Measurements from ENCODE around the gene PAX8. TPM values are rescaled to one million over a fixed set of nuclear protein-coding genes. Genes with fewer than 3 reads are reported as not detected.

Gene PAX8
- total and polyA plus RNA-seq, 2 experiments from 2014 or later: 0.21 to 0.32 TPM

DNA sequence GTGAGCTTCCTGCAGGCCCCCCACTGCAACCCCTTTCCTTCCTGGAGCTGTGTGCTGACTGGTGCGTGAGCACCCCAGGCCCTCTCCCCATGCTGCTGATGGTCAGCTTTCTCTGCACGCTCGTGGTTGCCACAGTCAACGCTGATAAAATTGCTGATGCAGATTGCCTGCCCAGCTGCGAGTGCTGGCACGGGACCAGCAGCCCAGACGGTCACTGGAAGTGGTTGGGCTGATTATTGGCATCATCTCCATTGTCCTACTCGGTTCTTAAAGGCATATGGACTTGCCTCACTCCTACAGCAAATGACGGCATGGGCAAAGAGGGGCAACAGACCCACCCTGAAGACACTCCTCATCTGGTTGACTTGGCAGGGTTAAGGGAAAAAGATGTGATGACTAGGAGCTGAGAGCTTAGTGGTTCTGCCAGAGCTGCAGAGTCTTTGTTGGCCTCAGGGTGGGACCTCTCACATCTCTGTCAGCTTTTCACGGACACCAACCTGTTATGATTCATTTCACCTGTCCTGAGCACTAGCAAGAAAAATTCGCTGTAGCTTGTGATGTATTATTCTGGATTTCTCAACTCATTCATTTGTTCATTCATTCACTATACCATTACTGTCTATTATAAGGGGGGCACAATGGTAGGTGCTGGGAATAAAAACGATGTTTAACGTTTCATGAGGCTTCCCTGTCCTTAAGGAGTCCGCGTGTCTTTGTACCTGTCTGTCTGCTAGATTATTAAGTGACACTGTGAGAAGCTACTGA, 38.4 kb downstream of the PAX8 start:
- Mint-ChIP-seq H3K4me3 (no peak overlapping the region), H3K4me1 (peaks cover 7% of the 10 kb centered on the region; the same call in 2 of the 3 replicates), H3K36me3 (ENCODE audit: low read depth) (no peaks in the 10 kb centered on the region), H3K27ac (peak overlapping the region; percentile 37; the same call in 1 of the 2 replicates), H3K27me3 (ENCODE audit: insufficient read depth, low read depth, poor library complexity) (peaks cover 4% of the 10 kb centered on the region), H3K9me3 (no peaks in the 10 kb centered on the region; the same call in 2 of the 3 replicates)
- H2AFZ ChIP-seq: no peak overlapping the region
- no peaks in the 10 kb centered on the region for H3F3A ChIP-seq (replicated peaks; ENCODE audit: low read depth)
- H3K4me1 ChIP-seq (ENCODE audit: insufficient read depth): no peaks in the 10 kb centered on the region
- H3K4me3 ChIP-seq: no peak overlapping the region
- no peaks in the 10 kb centered on the region for H3K9me2 ChIP-seq (ENCODE audit: insufficient read depth)
- DNase-seq (ENCODE audit: low spot score): no peak
- no peaks in the 10 kb centered on the region for H4K20me1 ChIP-seq (replicated peaks; ENCODE audit: insufficient read depth)
- H3K36me3 ChIP-seq (ENCODE audit: insufficient read depth): no peaks in the 10 kb centered on the region
- H3K4me2 ChIP-seq: no peak overlapping the region
- H3K79me2 ChIP-seq (replicated peaks; ENCODE audit: insufficient read depth): 0 out of 2 replicates have a peak, but pooled peaks cover 9% of the 10 kb centered on the region
- H3K27ac ChIP-seq (ENCODE audit: low read depth): no peak overlapping the region
- no peak for TF ChIP-seq ZNF331 (CRISPR knock-in tag; IDR thresholded peaks at IDR 0.05; ENCODE audit: low read depth)
- TF ChIP-seq, protein P1, sequence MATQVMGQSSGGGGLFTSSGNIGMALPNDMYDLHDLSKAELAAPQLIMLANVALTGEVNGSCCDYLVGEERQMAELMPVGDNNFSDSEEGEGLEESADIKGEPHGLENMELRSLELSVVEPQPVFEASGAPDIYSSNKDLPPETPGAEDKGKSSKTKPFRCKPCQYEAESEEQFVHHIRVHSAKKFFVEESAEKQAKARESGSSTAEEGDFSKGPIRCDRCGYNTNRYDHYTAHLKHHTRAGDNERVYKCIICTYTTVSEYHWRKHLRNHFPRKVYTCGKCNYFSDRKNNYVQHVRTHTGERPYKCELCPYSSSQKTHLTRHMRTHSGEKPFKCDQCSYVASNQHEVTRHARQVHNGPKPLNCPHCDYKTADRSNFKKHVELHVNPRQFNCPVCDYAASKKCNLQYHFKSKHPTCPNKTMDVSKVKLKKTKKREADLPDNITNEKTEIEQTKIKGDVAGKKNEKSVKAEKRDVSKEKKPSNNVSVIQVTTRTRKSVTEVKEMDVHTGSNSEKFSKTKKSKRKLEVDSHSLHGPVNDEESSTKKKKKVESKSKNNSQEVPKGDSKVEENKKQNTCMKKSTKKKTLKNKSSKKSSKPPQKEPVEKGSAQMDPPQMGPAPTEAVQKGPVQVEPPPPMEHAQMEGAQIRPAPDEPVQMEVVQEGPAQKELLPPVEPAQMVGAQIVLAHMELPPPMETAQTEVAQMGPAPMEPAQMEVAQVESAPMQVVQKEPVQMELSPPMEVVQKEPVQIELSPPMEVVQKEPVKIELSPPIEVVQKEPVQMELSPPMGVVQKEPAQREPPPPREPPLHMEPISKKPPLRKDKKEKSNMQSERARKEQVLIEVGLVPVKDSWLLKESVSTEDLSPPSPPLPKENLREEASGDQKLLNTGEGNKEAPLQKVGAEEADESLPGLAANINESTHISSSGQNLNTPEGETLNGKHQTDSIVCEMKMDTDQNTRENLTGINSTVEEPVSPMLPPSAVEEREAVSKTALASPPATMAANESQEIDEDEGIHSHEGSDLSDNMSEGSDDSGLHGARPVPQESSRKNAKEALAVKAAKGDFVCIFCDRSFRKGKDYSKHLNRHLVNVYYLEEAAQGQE (IDR thresholded peaks at IDR 0.05; ENCODE audit: unreplicated experiment): no peak
- peak; percentile 6; the same call in 1 of the 2 replicates for TF ChIP-seq POLR2AphosphoS5 (IDR thresholded peaks at IDR 0.05; ENCODE audit: low read depth)
- TF ChIP-seq JUNB (IDR thresholded peaks at IDR 0.05; ENCODE audit: unreplicated experiment): no peak
- no peak for TF ChIP-seq CREB1 (CRISPR knock-in tag; IDR thresholded peaks at IDR 0.05; ENCODE audit: low read depth)
- ATAC-seq: no peak
- no peaks in the 10 kb centered on the region for H3K27me3 ChIP-seq (ENCODE audit: insufficient read depth)

DNA sequence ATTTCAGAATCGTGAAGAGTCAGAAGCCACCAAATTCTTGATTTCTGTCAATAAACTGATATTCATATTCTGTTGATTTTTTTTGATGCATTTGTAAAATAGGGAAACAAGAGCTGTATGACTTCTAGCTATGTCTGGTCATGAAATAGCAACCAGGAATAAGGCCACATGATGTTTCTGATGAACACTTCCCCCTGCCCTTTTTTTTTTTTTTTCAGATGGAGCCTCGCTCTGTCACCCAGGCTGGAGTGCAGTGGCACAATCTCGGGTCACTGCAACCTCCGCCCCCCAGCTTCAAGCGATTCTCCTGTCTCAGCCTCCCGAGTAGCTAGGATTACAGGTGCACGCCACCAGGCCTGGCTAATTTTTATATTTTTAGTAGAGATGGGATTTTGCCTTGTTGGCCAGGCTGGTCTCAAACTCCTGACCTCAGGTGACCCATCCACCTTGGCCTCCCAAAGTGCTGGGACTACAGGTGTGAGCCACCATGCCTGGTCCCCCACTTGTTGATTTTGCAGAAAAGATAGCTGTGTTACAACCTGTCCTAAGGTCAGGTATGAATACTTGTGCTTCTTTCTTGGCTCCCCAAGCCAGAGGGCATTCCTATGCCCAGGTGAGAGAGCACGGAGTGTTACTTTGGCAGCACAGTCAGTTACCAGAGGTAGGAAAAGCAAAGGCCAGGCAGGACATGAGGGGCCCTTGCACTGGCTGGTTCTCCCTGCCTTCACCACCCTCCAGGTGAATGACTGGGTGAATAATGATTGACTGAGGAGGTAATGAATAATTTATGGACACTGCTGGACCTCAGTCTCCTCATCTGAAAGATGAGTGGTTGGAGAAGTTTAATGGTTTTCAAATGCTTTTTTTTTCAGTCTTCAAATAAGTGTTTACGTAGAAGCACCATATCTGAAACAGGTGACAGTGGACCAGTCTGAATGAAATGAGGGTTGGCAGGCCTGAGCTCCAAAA, 39.6 kb downstream of the PAX8 start:
- Histone ChIP-seq H3K36me3 (ENCODE audit: insufficient read depth) (no peaks in the 10 kb centered on the region), H3K4me1 (ENCODE audit: insufficient read depth) (no peaks in the 10 kb centered on the region), H3F3A (replicated peaks; ENCODE audit: low read depth) (no peaks in the 10 kb centered on the region), H3K9me2 (ENCODE audit: insufficient read depth) (no peaks in the 10 kb centered on the region), H2AFZ (no peak overlapping the region), H3K79me2 (replicated peaks; ENCODE audit: insufficient read depth) (0 out of 2 replicates have a peak, but pooled peaks cover 9% of the 10 kb centered on the region), H3K27me3 (ENCODE audit: insufficient read depth) (no peaks in the 10 kb centered on the region), H4K20me1 (replicated peaks; ENCODE audit: insufficient read depth) (no peaks in the 10 kb centered on the region), H3K4me3 (no peak overlapping the region), H3K4me2 (no peak overlapping the region), H3K27ac (ENCODE audit: low read depth) (no peak overlapping the region)
- no peaks in the 10 kb centered on the region for H3K36me3 Mint-ChIP-seq (ENCODE audit: low read depth)
- H3K27ac Mint-ChIP-seq: no peak overlapping the region
- ATAC-seq: no peak
- peaks cover 4% of the 10 kb centered on the region for H3K27me3 Mint-ChIP-seq (ENCODE audit: insufficient read depth, low read depth, poor library complexity)
- H3K4me3 Mint-ChIP-seq: no peak overlapping the region
- no peaks in the 10 kb centered on the region; the same call in 2 of the 3 replicates for H3K9me3 Mint-ChIP-seq
- peaks cover 7% of the 10 kb centered on the region; the same call in 2 of the 3 replicates for H3K4me1 Mint-ChIP-seq
- no peak for DNase-seq (ENCODE audit: low spot score)
- TF ChIP-seq ZNF331 (CRISPR knock-in tag; IDR thresholded peaks at IDR 0.05; ENCODE audit: low read depth): no peak
- TF ChIP-seq JUNB (IDR thresholded peaks at IDR 0.05; ENCODE audit: unreplicated experiment): no peak
- TF ChIP-seq CREB1 (CRISPR knock-in tag; IDR thresholded peaks at IDR 0.05; ENCODE audit: low read depth): no peak
- TF ChIP-seq ETS1 (IDR thresholded peaks at IDR 0.05): no peak
- no peak for TF ChIP-seq ZNF114 (CRISPR knock-in tag; IDR thresholded peaks at IDR 0.05)
- TF ChIP-seq NANOG (IDR thresholded peaks at IDR 0.05; ENCODE audit: borderline replicate concordance): no peak
- TF ChIP-seq, protein P2, sequence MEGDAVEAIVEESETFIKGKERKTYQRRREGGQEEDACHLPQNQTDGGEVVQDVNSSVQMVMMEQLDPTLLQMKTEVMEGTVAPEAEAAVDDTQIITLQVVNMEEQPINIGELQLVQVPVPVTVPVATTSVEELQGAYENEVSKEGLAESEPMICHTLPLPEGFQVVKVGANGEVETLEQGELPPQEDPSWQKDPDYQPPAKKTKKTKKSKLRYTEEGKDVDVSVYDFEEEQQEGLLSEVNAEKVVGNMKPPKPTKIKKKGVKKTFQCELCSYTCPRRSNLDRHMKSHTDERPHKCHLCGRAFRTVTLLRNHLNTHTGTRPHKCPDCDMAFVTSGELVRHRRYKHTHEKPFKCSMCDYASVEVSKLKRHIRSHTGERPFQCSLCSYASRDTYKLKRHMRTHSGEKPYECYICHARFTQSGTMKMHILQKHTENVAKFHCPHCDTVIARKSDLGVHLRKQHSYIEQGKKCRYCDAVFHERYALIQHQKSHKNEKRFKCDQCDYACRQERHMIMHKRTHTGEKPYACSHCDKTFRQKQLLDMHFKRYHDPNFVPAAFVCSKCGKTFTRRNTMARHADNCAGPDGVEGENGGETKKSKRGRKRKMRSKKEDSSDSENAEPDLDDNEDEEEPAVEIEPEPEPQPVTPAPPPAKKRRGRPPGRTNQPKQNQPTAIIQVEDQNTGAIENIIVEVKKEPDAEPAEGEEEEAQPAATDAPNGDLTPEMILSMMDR (conservative IDR thresholded peaks at IDR 0.05; ENCODE audit: low read depth in 2 of 2): no peak
- TF ChIP-seq POLR2AphosphoS5 (IDR thresholded peaks at IDR 0.05; ENCODE audit: low read depth): no peak
- no peak for TF ChIP-seq STAT1 (IDR thresholded peaks at IDR 0.05; ENCODE audit: unreplicated experiment)
- no peak for TF ChIP-seq EZH2 (IDR thresholded peaks at IDR 0.05; ENCODE audit: low read depth, unreplicated experiment)
- TF ChIP-seq EZH2phosphoT487 (IDR thresholded peaks at IDR 0.05; ENCODE audit: unreplicated experiment): no peak

Data from GM23338 (cell line).